OCI-LY7 (cell line): ENCODE results near the gene C19orf25. TPM values are rescaled to one million over a fixed set of nuclear protein-coding genes. Genes with fewer than 3 reads are reported as not detected.
"Not testable (repeated sequence)": the region's sequence is repeated elsewhere in the genome, so short reads cannot be mapped to it uniquely, and the experiment has no call there.

Experiments
- BruUV-seq: library from RNA; stranded (reverse); fragments of 400-500 nt; replicated peaks from 2 replicates; lab custom pipeline; 2021; lab: Mats Ljungman, UMichigan
- CTCF ChIA-PET: fragments of 300-600 bp; sonication (Branson Sonifier 250); formaldehyde crosslinking; loops from one replicate; lab custom pipeline; 2022; ENCODE audit warnings: antibody characterized with exemption; ENCODE audit not compliant: unreplicated experiment; lab: Charles Lee
- POLR2A ChIA-PET: fragments of 300-600 bp; sonication (Branson Sonifier 250); formaldehyde crosslinking; loops from one replicate; lab custom pipeline; 2022; ENCODE audit warnings: antibody characterized with exemption; lab: Charles Lee
- DNase-seq: peaks from one replicate; pipeline ENCODE4 v3.0.0-alpha.2; 2015; ENCODE audit warnings: low spot score
- H2AFZ ChIP-seq: fragments of 200-600 bp; sonication (generic), shearing (Covaris generic); 2 replicates; pipeline ENCODE4 v1.6.1; 2014; ENCODE audit warnings: mild to moderate bottlenecking, antibody characterized with exemption, low read length, moderate library complexity
- H3K27ac ChIP-seq: fragments of 200-600 bp; sonication (generic); 2 replicates; pipeline ENCODE4 v1.5.1; 2014; ENCODE audit warnings: mixed run types, low read depth, mild to moderate bottlenecking, moderate library complexity, low read length, inconsistent platforms; ENCODE audit not compliant: poor library complexity, severe bottlenecking
- H3K36me3 ChIP-seq: fragments of 200-600 bp; sonication (generic); 2 replicates; pipeline ENCODE4 v1.6.1; 2014; ENCODE audit warnings: mild to moderate bottlenecking, antibody characterized with exemption, low read length, moderate library complexity, mixed read lengths; ENCODE audit not compliant: insufficient read depth
- H3K4me1 ChIP-seq: fragments of 200-600 bp; sonication (generic); 2 replicates; pipeline ENCODE4 v1.5.1; 2014; ENCODE audit warnings: mild to moderate bottlenecking, low read length; ENCODE audit not compliant: insufficient read depth, poor library complexity, severe bottlenecking
- H3K4me2 ChIP-seq: fragments of 200-600 bp; sonication (generic); 2 replicates; pipeline ENCODE4 v1.6.1; 2014; ENCODE audit warnings: mild to moderate bottlenecking, low read length
- H3K4me3 ChIP-seq: fragments of 200-600 bp; sonication (generic); 2 replicates; pipeline ENCODE4 v1.5.1; 2014; ENCODE audit warnings: mild to moderate bottlenecking, low read depth, low read length; ENCODE audit not compliant: poor library complexity, severe bottlenecking
- H3K79me2 ChIP-seq: fragments of 200-600 bp; sonication (generic); 2 replicates; pipeline ENCODE4 v1.6.1; 2016; ENCODE audit warnings: low read depth, mild to moderate bottlenecking, low read length, moderate library complexity, mixed read lengths; ENCODE audit not compliant: insufficient read depth
- H3K9me2 ChIP-seq: fragments of 200-600 bp; sonication (generic); 2 replicates; pipeline ENCODE4 v1.6.1; 2016; ENCODE audit warnings: mild to moderate bottlenecking, low read length, mixed read lengths; ENCODE audit not compliant: insufficient read depth
- H3K9me3 ChIP-seq: fragments of 200-600 bp; sonication (generic); 2 replicates; pipeline ENCODE4 v1.6.1; 2014; ENCODE audit warnings: mild to moderate bottlenecking, mixed run types, low read length, mixed read lengths
- H4K20me1 ChIP-seq: fragments of 200-600 bp; sonication (generic); 2 replicates; pipeline ENCODE4 v1.6.1; 2014; ENCODE audit warnings: mild to moderate bottlenecking, antibody characterized with exemption, low read length, moderate library complexity, mixed read lengths; ENCODE audit not compliant: insufficient read depth
- CTCF ChIP-seq: fragments of 200-600 bp; sonication (generic); conservative IDR thresholded peaks from 2 replicates; pipeline ENCODE4 v1.5.1; 2014; ENCODE audit warnings: mild to moderate bottlenecking, antibody characterized with exemption, low read length, moderate library complexity, mixed read lengths
- EZH2phosphoT487 ChIP-seq: fragments of 200-600 bp; sonication (generic); IDR thresholded peaks from 2 replicates; pipeline ENCODE4 v1.6.1; 2018; ENCODE audit warnings: low read depth, borderline replicate concordance, mild to moderate bottlenecking, mixed run types, antibody characterized with exemption, low read length, moderate library complexity, mixed read lengths
- intact Hi-C: fragments of 100-400 bp; cut with micrococcal nuclease; formaldehyde crosslinking; loops from one replicate; pipeline ENCODE4 v1.10.0; 2022; ENCODE audit not compliant: unreplicated experiment
- total RNA-seq, 2 experiments: library from RNA; depleted of rRNA in 1 of 2; stranded (reverse); fragments of >200 nt in 1 of 2; shearing (Covaris generic) in 1 of 2; gene quantifications; 2 replicates each; pipeline ENCODE4 v1.2.3, GENCODE V29; 2014 to 2022

Gene C19orf25
- total RNA-seq, 2 experiments from 2014 or later = 45.6 to 58.6 TPM

GRCh38 chr19:1481893-1482360 is 2.9 kb upstream of the C19orf25 start:
- BruUV-seq = no TSS peak
- intact Hi-C loops = no loop called here
- CTCF ChIA-PET = no interaction called here

GRCh38 chr19:1481224-1481892 is 2.3 kb upstream of the C19orf25 start:
- no peaks in the 10 kb centered on the region for H4K20me1 ChIP-seq
- TF ChIP-seq EZH2phosphoT487 = no peak
- no peak for TF ChIP-seq CTCF
- peaks cover 17% of the 10 kb centered on the region for H3K79me2 ChIP-seq
- DNase-seq = no peak
- no TSS peak for BruUV-seq
- ChIA-PET POLR2A (no interaction called here), CTCF (no interaction called here)
- no peak overlapping the region for H2AFZ ChIP-seq
- no peak overlapping the region for H3K4me3 ChIP-seq
- intact Hi-C loops = no loop called here
- peaks cover 9% of the 10 kb centered on the region for H3K36me3 ChIP-seq
- H3K4me1 ChIP-seq = peaks cover 14% of the 10 kb centered on the region
- H3K27ac ChIP-seq = no peak overlapping the region
- no peak overlapping the region for H3K4me2 ChIP-seq
- H3K9me2 ChIP-seq = no peaks in the 10 kb centered on the region
- no peaks in the 10 kb centered on the region for H3K9me3 ChIP-seq

More at GRCh38 chr19:1481893-1482360, 2.9 kb upstream of the C19orf25 start:
- H3K4me1 ChIP-seq = peaks cover 14% of the 10 kb centered on the region
- H3K4me3 ChIP-seq = no peak overlapping the region
- H3K4me2 ChIP-seq = no peak overlapping the region
- no peak for DNase-seq
- H3K9me2 ChIP-seq = no peaks in the 10 kb centered on the region
- H3K9me3 ChIP-seq = no peaks in the 10 kb centered on the region
- H2AFZ ChIP-seq = no peak overlapping the region
- no peaks in the 10 kb centered on the region for H4K20me1 ChIP-seq
- H3K79me2 ChIP-seq = peaks cover 17% of the 10 kb centered on the region
- H3K27ac ChIP-seq = no peak overlapping the region
- H3K36me3 ChIP-seq = peaks cover 5% of the 10 kb centered on the region
- TF ChIP-seq EZH2phosphoT487 (no peak), CTCF (no peak)
- POLR2A ChIA-PET = no interaction called here

GRCh38 chr19:1477056-1477455 is 2.0 kb downstream of the C19orf25 start:
- H4K20me1 ChIP-seq, CTCF ChIA-PET, DNase-seq, H2AFZ ChIP-seq, POLR2A ChIA-PET, H3K27ac ChIP-seq, BruUV-seq, H3K9me2 ChIP-seq, H3K4me3 ChIP-seq, intact Hi-C loops, H3K9me3 ChIP-seq: not testable (repeated sequence)
- Histone ChIP-seq H3K4me2 (peak overlapping the region; percentile 73; the same call in 1 of the 2 replicates), H3K4me1 (peaks cover 14% of the 10 kb centered on the region), H3K79me2 (peaks cover 17% of the 10 kb centered on the region), H3K36me3 (peaks cover 21% of the 10 kb centered on the region)
